HUDEP-2 (cell line): ENCODE measurements around the gene MTG1.
A peak's percentile ranks its signal among the peaks of the same experiment; 100 is the strongest.
"Not testable (repeated sequence)": the region's sequence is repeated elsewhere in the genome, so short reads cannot be mapped to it uniquely, and the experiment has no call there.

Experiments
- DNase-seq, 76 experiments: peaks; one replicate each; lab custom pipeline; 2025; ENCODE audit not compliant: unreplicated experiment in 76 of 76; lab: John Stamatoyannopoulos, UW

Gene MTG1

DNA sequence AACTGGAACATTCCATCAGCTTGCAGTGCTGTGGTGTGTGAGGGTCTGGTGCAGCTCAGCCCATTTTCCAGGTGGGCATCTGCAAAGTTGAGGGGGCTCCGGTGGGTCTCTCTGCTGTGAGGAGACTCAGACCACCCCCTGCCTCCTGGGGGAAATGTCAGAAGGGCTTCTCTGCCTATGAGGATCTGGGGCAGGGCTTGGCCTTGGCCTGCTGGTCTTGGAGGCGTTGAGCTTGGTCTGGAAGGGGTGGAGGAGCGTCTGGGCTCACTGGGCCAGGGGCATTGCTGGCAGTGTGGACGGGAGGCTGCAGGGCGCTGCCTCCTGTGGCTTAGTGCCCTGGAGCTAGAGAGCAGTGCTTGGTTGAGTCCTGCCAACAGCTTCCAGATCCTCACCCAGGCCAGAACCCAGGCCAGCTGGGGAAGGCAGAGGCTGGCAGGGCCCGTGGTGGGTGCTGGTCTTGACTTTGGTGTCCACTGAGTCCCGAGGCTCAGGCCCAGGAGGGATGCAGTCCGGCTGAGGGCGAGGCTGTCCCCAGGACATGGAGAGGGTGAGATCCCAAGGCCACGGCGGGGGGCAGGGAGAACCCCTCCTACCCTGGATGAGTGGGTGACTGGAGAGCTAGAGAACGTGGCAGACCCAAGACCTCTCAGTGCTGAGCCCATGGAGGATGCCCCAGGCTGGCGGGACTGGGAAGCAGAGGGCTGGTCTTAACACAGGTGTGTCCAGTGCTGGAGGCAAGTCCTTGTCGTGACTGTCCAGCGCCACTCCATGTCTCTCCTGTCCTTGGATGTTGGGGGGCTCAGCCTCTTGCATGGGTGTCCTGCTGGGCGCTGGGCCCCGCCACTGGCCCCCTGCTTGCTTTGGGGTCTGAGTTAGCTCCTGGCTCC is 27.6 kb downstream of the MTG1 start:
- DNase-seq, result no peak

GRCh38 chr10:133422223-133422806 is 28.4 kb downstream of the MTG1 start:
- DNase-seq, result no peak

- DNase-seq, result no peak
Observed at GRCh38 chr10:133422807-133423771, 29.1 kb downstream of the MTG1 start.

DNA sequence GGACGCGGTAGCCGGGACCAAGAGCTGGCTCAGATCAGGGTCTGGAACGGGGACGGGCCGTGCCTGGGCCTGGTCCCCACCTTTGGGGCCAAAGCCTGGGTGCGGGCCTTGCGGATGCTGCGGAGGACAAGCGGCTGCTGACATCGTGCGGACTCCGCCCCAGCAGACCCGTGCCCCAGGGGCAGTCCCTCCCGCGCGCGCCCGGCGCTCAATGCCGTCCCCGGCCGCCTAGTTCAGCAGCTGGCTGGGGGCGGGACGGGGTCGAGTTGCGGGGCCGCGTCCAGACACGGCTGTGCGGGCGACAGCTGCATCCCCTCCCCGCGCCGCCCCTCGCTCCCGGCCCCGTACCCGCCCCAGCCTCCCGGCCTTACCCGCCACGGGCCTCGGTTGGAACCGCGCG is 30.1 kb downstream of the MTG1 start:
- not testable (repeated sequence) for DNase-seq

GRCh38 chr10:133424601-133425000 is 30.6 kb downstream of the MTG1 start, which contains the start of gene SPRN:
TSS of gene SPRN (minus strand) at chr10:133424625. CDS start at chr10:133423681, 944 bp downstream.
- not testable (repeated sequence) for DNase-seq

GRCh38 chr10:133429571-133429970 is 35.6 kb downstream of the MTG1 start:
- DNase-seq, result not testable (repeated sequence)

DNA sequence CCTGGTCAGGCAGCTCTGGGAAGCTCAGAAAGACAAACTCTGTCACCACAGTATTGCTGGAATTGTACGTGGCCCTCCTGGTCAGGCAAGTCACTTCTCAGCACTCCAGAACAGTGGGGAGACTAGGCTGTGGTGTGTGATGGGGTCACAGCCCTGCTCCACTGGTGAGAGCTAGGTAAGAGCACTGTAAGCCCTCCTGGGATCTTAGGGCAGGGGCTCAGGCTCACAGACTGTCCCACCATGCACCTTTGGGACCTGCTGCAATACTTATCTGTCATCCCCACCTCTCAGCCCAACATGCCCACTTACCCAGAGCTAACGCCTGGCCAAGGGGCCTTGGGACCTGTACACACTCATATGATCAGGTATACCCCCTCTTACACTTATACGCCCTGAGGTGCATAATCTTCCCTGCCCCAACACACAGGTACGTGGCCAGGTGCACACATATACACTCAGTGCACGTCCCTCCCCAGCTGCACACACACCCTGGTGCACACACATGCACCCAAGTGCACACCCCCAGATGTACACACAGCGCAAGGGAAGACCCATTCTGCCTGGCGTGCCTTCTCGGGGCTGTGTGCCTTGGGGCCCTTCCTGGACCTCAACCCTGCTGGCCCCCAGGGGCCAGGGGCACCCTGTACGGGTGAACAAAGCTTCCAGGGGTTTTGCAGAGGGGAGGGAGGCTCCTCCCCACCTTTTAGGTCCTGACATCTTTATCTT is 38.1 kb downstream of the MTG1 start:
- not testable (repeated sequence) for DNase-seq

DNA sequence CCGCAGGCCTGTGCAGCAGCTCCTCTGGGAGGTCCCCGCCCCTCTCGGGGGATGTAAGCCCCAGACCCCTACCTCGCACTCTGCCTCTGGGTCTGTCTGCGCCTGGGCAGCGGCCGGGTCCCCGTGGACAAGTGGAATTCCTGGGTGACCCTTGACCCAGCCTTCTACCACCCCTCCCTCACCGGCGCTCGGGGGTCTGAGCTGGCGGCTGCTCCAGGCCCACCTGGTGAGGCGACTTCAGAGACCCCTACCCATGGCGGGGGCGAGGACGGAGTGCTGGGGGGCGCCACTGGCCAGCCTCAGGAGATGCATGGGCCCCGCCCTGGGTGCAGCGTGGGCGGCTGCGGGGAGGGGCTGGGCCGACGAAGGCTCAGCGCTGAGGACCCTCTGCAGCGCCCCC is 38.8 kb downstream of the MTG1 start:
- DNase-seq, result not testable (repeated sequence)

DNA sequence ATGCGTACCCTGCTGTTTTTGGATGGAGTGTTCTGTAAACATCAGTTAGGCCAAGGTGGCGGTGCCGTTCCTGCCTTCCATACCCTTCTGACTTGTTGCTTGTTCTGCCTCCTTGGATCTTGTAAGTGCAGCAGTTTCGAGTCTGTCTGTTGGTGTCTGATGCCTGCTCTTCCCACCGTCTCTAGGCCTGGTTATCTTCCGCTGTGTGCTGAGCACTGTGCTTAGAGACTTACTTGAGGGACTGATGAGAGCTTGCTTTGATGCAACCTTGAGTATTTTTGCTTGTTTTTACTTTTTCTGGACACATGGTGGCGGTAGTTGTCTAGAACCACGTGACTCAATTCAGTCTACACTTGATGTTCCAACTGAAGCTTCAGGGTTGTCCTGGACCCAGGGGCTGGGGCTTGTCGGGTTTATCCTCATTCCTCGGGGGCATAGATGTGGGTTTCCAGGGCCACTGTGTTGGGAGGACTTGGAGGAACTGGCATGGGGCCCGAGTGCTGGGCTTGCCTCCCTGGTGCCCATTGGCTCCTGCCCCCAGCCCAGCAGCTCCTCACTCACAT is 44.8 kb downstream of the MTG1 start:
- peak in 18 of 76 experiments; percentile 7 to 48 (median 24) for DNase-seq

DNA sequence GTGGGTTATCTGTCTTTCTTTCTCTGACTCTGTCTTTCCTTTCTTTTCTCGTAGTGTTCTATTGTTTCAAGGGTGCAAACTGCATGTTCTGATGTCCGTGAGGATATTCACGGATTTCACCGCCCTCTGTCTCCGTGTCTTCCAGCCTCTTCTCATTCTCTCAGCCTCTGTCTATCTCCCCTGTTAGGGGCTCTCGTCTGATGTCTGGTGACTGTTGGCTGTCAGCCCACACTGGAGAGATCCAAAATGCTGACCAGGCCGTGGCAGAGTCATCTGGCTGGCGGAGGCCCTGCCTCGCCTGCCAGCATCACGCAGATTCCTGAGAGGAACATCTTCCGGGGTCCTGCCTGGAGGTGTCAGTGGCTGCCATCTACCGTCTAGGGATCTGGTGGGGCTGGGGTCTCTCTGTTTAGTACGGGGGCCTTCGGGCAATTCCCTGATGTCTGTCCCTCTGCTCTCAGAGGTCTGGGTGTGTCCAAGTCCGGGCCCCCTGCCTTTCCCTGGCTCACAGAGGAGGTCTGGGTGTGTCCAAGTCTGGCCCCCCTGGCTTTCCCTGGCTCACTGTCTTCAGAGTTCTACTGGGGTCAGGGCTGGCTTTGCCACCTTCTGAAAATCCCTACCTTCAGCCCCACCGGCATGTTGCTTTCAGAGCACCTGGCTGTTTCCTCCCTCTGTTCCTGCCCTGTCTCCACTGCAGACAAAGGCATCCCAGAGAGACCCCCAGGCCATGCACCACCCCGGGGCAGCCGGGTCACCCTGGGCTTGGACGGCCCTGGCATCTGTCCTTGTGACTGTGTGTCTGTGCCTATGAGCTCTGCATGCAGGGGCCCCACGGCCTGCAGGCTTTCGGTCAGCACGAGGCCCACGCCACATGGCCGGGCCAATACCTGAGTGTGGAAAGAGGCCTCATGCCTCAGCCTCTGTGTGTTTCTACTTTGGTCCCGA is 45.8 kb downstream of the MTG1 start:
- no peak for DNase-seq

DNA sequence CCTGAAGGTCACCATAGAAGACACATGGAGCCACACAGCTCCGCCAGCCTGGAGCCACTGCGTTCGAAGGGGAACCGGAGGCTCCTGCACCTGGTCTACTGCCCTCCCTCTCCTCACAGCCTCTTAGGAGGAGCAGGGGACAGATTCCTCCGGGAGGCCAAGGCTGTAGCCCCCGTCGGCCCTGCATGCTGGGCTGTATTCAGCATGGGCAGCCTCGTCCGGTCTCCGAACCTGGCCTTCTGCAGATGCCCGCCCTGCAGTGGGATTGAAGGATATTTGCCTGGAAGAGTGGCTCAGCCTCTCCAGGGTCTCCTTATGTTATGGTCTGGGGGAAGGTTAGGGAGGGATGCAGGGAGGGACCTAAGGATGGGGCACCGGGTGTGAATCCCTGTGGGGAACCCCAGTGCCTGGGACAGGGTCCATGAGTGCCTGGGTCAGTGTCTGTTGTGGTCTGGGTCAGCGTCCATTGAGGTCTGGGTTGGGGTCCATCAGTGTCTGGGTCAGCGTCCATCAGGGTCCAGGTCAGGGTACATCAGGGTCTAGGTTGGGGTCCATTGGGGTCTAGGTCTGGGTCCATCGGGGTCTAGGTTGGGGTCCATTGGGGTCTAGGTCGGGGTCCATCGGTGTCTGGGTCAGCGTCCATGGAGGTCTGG is 46.8 kb downstream of the MTG1 start:
- DNase-seq, result no peak

DNA sequence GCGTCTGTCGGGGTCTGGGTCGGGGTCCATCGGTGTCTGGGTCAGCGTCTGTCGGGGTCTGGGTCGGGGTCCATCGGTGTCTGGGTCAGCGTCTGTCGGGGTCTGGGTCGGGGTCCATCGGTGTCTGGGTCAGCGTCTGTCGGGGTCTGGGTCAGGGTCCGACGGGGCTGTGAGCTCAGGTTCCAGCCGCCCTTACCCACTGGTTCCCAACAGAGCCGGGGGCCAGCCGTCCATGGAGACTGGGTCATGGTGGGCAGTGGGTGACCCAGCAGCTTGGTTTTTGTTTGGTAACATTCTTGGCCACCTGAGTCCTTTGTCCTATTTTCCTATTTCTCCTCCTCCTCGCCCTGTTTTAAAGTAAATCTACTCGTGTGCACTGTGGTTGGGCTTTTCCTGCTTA is 47.4 kb downstream of the MTG1 start:
- not testable (repeated sequence) for DNase-seq

GRCh38 chr10:133441780-133442179 is 47.8 kb downstream of the MTG1 start:
- DNase-seq, result no peak

DNA sequence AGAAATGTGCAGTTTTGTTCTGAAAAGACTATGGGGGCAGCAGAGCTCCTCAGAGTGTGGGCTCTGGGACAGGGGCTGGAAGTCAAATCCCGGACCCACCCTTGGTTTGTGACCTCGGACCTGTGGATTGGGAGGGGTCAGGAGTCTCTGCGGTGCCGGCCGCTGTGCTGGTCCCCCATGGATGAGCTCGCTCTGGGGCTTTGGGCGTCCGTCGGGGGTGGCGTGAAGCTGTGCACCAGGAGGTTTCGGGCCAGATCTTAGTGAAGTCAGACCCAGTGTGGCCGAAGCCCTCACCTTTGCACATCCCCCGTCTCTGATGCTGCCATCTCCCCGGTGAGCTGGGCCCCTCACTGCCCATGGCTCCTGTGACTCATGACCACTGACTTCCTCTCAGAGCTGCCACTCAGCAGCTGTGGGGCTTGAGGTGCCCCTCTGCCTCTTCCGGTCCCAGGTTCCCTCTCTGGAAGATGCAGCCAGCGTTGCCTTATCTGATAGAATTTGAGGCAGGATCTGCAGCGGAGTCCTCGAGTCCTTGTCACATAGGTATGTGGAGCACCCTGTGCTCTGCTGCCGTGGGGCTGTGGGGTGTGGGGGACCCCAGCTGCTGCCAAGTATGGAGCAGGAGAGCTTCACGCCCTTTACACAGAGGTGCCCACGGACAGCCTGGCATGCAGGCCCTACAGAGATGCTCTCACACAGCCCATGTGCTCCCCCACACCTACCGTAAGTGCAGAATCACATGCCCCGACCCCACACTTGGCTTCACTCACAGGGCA is 48.4 kb downstream of the MTG1 start:
- no peak for DNase-seq

DNA sequence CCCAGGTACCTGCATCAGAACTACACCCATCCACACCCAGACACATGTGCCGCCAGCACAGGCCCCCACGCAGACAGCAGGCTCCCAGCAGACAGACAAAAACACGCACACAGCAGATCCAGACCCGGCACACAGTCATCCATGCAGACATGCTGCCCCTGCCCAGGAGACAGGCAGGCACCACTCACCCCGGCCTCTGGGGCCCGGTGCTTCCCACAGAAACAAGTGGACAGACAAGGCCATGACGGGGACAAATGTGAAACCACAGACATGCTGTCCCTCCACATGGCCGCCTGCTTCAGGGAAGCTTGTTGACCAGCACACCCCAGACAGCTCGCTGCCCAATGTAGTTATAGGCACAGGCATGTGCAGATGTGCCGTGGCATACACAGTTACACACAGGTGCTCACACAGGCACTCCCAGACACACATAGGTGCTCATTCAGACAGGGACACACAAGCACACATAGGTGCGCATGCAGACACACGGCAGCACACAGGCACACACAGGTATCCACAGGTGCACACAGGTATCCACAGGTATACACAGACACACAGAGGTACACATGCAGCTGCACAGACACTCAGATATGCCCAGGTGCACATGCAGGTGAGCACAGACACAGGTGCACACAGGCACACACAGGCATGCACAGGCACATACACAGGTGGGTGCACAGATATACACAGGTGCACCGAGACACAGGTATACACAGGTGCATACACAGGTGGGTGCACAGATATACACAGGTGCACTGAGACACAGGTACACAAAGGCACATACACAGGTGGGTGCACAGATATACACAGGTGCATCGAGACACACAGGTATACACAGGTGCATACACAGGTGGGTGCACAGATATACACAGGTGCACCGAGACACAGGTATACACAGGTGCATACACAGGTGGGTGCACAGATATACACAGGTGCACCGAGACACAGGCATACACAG is 49.3 kb downstream of the MTG1 start:
- DNase-seq, result no peak
